Mammary epithelial cell (primary cell): ENCODE data around the gene YAF2.

Experiments
- EZH2 ChIP-seq: IDR thresholded peaks from 2 replicates; pipeline ENCODE4 v1.6.1; 2012; ENCODE audit warnings: low read length, inconsistent platforms, borderline replicate concordance
- TF ChIP-seq, protein P1 (sequence below), 2 donors: IDR thresholded peaks in 1 of 2; conservative IDR thresholded peaks in 1 of 2; 2 replicates each; pipeline ENCODE4 v1.5.1; 2011 to 2012; ENCODE audit warnings: inconsistent platforms in 2 of 2, low read length in 2 of 2, mild to moderate bottlenecking in 2 of 2, control low read depth in 1 of 2, low read depth in 1 of 2; ENCODE audit not compliant: insufficient read depth in 1 of 2; ENCODE audit errors: extremely low read depth in 1 of 2

- TF ChIP-seq, protein P1, sequence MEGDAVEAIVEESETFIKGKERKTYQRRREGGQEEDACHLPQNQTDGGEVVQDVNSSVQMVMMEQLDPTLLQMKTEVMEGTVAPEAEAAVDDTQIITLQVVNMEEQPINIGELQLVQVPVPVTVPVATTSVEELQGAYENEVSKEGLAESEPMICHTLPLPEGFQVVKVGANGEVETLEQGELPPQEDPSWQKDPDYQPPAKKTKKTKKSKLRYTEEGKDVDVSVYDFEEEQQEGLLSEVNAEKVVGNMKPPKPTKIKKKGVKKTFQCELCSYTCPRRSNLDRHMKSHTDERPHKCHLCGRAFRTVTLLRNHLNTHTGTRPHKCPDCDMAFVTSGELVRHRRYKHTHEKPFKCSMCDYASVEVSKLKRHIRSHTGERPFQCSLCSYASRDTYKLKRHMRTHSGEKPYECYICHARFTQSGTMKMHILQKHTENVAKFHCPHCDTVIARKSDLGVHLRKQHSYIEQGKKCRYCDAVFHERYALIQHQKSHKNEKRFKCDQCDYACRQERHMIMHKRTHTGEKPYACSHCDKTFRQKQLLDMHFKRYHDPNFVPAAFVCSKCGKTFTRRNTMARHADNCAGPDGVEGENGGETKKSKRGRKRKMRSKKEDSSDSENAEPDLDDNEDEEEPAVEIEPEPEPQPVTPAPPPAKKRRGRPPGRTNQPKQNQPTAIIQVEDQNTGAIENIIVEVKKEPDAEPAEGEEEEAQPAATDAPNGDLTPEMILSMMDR (conservative IDR thresholded peaks at IDR 0.05 in 1 of 2, IDR thresholded peaks at IDR 0.05 in 1 of 2; ENCODE audit: extremely low read depth in 1 of 2, insufficient read depth in 1 of 2, low read depth in 1 of 2, low read length in 2 of 2): no peak
- TF ChIP-seq EZH2: no peak
These were observed 45.7 kb upstream of the YAF2 start for GRCh38 chr12:42283739-42284138.
